ENCODE results near the gene ZNF276. TPM values are rescaled to one million over a fixed set of nuclear protein-coding genes. Genes with fewer than 3 reads are reported as not detected.
"Not testable (repeated sequence)": the region's sequence is repeated elsewhere in the genome, so short reads cannot be mapped to it uniquely, and the experiment has no call there.

Gene ZNF276
- total RNA-seq, 1 experiment from 2014 or later, result 16.4 TPM

DNA sequence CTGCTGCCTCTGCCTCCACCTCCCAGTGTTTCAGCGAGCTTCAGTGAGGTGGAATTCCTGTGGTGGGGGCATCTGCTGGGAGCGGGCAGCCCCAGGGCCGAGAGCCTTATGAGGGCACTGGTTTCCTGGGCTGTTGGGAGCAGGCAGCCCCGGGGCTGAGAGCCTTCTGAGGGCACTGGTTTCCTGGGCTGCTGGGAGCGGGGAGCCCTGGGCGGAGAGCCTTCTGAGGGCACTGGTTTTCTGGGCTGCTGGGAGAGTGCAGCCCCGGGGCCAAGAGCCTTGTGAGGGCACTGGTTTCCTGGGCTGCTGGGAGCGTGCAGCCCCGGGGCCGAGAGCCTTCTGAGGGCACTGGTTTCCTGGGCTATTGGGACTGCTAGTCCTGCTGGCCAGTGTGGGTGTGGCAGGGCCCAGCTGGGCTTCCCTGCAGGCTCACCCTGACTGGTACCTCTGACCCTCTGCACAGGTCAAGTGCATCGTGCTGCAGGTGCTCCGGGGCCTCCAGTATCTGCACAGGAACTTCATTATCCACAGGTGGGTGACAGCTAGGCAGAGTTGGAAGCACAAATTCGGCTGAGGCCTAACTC is 29.3 kb upstream of the ZNF276 start:
- Histone ChIP-seq H3K36me3 (peaks cover 69% of the 10 kb centered on the region), H3K27ac (no peak overlapping the region), H3K9me3 (replicated peaks) (no peaks in the 10 kb centered on the region), H3K27me3 (replicated peaks) (no peaks in the 10 kb centered on the region), H3K4me1 (replicated peaks) (peaks cover 8% of the 10 kb centered on the region), H3K4me3 (no peak overlapping the region)
- no peak for DNase-seq (ENCODE audit: low read depth in 1 of 2, low spot score in 2 of 2)

DNA sequence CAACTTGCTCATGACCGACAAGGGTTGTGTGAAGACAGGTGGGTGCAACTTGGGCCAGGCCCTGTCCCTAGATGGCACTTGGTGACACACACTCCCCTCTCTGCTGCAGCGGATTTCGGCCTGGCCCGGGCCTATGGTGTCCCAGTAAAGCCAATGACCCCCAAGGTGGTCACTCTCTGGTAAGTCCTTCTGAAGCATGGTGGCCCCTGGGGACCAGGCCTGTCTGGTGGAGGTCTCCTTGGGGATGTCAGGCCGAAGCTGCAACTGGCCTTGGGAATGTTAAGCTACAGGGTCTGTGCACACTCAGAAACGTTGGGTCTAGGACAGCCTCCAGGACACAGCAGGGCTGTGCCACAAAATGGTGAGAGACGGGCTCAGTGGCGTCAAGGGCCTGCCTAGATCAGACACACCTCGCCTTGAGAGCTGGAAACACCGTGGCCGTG is 28.0 kb upstream of the ZNF276 start:
- H3K36me3 ChIP-seq, result peaks cover 73% of the 10 kb centered on the region
- no peaks in the 10 kb centered on the region for H3K9me3 ChIP-seq (replicated peaks)
- no peaks in the 10 kb centered on the region for H3K27me3 ChIP-seq (replicated peaks)
- H3K27ac ChIP-seq, result no peak overlapping the region
- DNase-seq (ENCODE audit: low read depth in 1 of 2, low spot score in 2 of 2), result no peak
- H3K4me1 ChIP-seq (replicated peaks), result no peaks in the 10 kb centered on the region
- no peak overlapping the region for H3K4me3 ChIP-seq

DNA sequence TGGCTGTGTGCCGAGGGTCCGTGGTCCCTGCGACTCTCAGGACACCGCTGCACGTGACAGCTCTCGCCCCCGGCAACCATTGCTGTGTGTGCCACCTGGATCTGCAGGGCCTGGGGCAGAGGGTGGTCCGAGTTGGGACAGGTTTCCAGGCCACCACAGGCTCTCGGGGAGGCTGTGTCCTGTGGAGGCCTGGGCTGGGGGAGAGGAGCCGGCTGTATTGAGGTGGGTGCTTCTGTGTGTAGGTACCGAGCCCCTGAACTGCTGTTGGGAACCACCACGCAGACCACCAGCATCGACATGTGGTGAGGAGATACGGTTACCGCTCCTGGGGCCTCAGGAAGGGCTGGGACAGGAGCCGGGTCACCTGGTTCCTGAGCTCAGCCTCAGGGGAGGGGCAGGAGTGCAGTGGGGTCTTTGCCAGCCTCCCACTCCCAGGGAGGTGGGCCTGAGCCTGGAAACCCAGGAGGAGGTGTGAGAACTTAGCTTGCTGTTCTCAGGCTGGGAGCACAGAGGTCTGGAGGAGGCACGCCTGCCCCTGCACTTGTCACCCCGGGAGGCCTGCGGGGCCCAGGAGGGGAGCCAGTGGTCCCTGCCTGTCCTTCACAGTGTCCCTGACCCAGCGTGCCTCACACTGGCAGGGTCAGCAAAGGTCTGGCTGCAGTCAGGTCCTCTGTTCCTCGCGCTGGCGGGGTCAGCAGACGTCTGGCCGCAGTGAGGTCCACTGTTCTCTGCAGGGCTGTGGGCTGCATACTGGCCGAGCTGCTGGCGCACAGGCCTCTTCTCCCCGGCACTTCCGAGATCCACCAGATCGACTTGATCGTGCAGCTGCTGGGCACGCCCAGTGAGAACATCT is 27.2 kb upstream of the ZNF276 start:
- Histone ChIP-seq H3K36me3 (peaks cover 71% of the 10 kb centered on the region), H3K9me3 (replicated peaks) (no peaks in the 10 kb centered on the region), H3K4me3 (no peak overlapping the region), H3K27ac (no peak overlapping the region), H3K4me1 (replicated peaks) (no peaks in the 10 kb centered on the region), H3K27me3 (replicated peaks) (no peaks in the 10 kb centered on the region)
- DNase-seq (ENCODE audit: low read depth in 1 of 2, low spot score in 2 of 2), result no peak

DNA sequence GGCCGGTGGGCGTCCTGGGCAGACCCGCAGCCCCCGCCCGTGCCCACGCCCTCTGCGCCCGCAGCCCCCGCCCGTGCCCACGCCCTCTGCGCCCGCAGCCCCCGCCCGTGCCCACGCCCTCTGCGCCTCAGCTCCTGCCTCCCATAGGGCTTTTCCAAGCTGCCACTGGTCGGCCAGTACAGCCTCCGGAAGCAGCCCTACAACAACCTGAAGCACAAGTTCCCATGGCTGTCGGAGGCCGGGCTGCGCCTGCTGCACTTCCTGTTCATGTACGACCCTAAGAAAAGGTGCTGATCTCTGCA is 26.6 kb upstream of the ZNF276 start:
- H3K27ac ChIP-seq; H3K9me3 ChIP-seq (replicated peaks); DNase-seq (ENCODE audit: low read depth in 1 of 2, low spot score in 2 of 2); H3K4me1 ChIP-seq (replicated peaks); H3K27me3 ChIP-seq (replicated peaks); H3K4me3 ChIP-seq: not testable (repeated sequence)
- peaks cover 66% of the 10 kb centered on the region for H3K36me3 ChIP-seq

DNA sequence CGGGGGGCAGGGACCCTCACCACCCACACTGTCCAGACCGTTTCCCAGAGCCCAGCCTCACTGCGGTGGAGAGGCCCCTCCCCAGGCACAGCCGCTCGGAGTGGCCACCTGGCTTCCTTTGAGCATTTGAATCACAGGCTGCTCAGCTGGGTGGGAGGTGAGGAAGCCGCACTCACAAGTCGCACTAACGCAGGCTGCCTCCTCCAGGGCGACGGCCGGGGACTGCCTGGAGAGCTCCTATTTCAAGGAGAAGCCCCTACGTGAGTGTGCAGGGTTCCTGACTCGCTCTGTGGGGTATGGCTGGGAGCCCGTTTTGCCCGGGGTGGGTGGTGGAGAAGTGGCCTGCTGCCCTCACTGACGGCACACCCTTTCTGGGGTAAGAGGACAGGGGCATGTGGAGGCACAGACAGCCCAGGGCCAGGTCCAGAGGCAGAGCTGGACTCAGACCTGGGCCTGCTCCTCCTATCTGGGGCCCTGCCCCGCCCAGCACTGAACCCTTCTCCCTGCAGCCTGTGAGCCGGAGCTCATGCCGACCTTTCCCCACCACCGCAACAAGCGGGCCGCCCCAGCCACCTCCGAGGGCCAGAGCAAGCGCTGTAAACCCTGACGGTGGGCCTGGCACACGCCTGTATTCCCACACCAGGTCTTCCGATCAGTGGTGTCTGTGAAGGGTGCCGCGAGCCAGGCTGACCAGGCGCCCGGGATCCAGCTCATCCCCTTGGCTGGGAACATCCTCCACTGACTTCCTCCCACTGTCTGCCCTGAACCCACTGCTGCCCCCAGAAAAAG is 26.1 kb upstream of the ZNF276 start:
- Histone ChIP-seq H3K9me3 (replicated peaks) (no peaks in the 10 kb centered on the region), H3K36me3 (peaks cover 61% of the 10 kb centered on the region), H3K4me3 (no peak overlapping the region), H3K4me1 (replicated peaks) (peaks cover 6% of the 10 kb centered on the region), H3K27ac (no peak overlapping the region), H3K27me3 (replicated peaks) (no peaks in the 10 kb centered on the region)
- DNase-seq (ENCODE audit: low read depth in 1 of 2, low spot score in 2 of 2), result no peak

DNA sequence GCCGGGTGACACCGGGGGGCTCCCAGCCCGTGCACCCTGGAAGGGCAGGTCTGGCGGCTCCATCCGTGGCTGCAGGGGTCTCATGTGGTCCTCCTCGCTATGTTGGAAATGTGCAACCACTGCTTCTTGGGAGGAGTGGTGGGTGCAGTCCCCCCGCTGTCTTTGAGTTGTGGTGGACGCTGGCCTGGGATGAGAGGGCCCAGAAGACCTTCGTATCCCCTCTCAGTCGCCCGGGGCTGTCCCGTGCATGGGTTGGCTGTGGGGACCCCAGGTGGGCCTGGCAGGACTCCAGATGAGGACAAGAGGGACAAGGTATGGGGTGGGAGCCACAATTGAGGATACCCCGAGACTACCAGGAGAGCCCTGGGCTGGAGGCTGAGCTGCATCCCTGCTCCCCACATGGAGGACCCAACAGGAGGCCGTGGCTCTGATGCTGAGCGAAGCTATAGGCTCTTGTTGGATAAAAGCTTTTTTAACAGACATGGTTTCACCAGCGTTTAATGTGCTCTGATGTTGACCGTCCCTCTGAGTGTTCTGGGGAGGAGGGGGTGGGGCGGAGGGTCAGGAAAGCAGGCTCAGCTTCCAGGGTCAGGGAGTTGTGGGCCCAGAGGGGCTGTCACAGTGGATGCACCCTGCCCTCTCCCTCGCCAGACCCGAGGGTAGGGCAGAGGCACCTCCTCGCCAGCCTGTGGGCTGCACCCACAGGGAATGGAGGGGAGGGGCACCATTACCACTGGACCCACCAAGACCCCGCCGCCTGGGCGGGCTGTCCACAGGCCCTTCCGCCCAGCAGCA is 25.3 kb upstream of the ZNF276 start:
- H3K4me1 ChIP-seq (replicated peaks), result peaks cover 14% of the 10 kb centered on the region
- H3K27ac ChIP-seq, result no peak overlapping the region
- H3K27me3 ChIP-seq (replicated peaks), result no peaks in the 10 kb centered on the region
- DNase-seq (ENCODE audit: low read depth in 1 of 2, low spot score in 2 of 2), result no peak
- peaks cover 58% of the 10 kb centered on the region for H3K36me3 ChIP-seq
- no peaks in the 10 kb centered on the region for H3K9me3 ChIP-seq (replicated peaks)
- no peak overlapping the region for H3K4me3 ChIP-seq

DNA sequence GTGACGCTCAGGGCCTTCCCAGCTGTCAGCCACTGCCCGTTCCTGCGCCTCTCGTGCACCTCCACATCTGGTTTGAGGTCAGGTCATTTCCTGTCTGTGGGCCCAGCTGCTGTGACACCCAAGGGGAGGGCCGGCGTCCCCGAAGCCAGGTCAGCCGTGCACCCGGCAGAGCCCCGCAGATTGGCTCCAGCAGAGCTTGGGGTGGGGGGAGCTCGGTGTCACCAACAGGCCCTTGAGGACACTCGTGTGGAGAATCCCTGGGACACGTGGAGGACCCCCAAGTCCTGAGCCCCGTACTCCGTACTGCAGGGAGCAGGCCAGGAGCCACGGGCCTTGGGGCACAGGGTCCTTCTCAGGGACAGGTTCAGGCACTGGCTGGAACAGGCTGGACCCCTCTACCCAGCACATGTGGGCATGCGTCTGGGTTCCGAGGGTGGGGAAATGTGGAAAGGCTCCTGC is 24.6 kb upstream of the ZNF276 start:
- H3K4me3 ChIP-seq, result no peak overlapping the region
- no peak overlapping the region for H3K27ac ChIP-seq
- H3K27me3 ChIP-seq (replicated peaks), result no peaks in the 10 kb centered on the region
- peaks cover 16% of the 10 kb centered on the region for H3K4me1 ChIP-seq (replicated peaks)
- H3K36me3 ChIP-seq, result peaks cover 51% of the 10 kb centered on the region
- no peaks in the 10 kb centered on the region for H3K9me3 ChIP-seq (replicated peaks)
- no peak for DNase-seq (ENCODE audit: low read depth in 1 of 2, low spot score in 2 of 2)

DNA sequence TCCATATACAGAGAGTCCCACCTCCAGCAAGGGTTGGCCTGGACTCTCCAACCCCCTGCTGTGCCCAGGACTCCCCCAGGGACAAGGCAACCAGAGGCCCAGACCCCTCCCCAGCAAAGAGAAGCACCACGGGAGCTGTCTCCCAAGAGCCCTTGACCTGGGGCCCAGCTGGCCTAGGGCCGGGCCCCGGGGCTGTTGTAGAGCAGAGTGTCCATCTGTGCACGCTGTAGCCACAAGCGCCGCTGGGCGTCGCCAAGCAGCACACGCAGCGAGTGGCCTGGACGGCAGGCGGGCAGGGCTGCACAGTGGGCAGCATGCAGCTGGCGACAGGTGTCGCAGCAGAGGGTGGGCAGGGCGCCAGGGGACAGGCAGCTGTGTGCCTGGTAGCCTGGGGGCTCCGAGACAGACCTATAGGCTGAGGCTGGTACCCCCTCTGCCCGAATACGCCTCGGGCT is 24.1 kb upstream of the ZNF276 start:
- Histone ChIP-seq H3K4me1 (replicated peaks) (peaks cover 21% of the 10 kb centered on the region), H3K36me3 (peaks cover 46% of the 10 kb centered on the region), H3K4me3 (no peak overlapping the region), H3K27me3 (replicated peaks) (no peaks in the 10 kb centered on the region), H3K27ac (no peak overlapping the region), H3K9me3 (replicated peaks) (no peaks in the 10 kb centered on the region)
- DNase-seq (ENCODE audit: low read depth in 1 of 2, low spot score in 2 of 2), result no peak

DNA sequence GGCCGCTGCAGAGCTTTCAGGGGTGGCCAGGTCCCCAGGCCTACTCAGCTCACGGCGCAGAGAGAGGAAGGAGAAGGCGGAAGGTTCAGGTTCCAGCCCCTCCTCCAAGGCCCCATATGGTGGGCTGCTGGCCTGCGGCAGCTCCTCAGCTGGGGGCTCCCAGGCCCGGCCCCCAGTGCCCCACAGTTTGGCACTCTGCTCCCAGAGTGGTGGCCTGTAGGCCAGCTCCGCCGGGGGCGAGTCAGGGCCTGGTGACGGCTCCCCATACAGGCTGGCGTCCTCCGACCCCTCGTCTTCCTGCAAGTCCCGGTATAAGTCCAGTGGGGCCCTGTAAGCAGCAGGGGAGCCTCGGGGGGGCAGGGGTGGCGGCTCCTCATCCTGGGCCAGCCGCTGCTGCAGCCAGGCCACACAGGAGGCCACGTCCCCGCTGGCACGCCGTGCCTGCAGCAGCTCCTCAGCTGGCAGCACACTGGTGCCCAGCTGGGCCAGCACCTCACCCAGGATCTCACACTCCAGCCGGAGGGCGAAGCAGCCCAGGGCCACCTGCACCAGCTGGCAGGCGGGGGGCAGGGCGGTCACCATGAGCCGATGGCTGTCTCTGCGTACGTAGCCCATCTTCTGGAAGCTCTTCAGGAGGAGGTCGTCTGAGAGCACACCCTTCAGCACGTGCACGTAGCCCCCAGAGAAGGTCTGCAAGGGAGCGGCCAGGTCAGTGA is 23.6 kb upstream of the ZNF276 start:
- H3K36me3 ChIP-seq, result peaks cover 43% of the 10 kb centered on the region
- H3K27me3 ChIP-seq (replicated peaks), result no peaks in the 10 kb centered on the region
- H3K27ac ChIP-seq, result no peak overlapping the region
- no peak overlapping the region for H3K4me3 ChIP-seq
- H3K4me1 ChIP-seq (replicated peaks), result peaks cover 21% of the 10 kb centered on the region
- no peak for DNase-seq (ENCODE audit: low read depth in 1 of 2, low spot score in 2 of 2)
- H3K9me3 ChIP-seq (replicated peaks), result no peaks in the 10 kb centered on the region

DNA sequence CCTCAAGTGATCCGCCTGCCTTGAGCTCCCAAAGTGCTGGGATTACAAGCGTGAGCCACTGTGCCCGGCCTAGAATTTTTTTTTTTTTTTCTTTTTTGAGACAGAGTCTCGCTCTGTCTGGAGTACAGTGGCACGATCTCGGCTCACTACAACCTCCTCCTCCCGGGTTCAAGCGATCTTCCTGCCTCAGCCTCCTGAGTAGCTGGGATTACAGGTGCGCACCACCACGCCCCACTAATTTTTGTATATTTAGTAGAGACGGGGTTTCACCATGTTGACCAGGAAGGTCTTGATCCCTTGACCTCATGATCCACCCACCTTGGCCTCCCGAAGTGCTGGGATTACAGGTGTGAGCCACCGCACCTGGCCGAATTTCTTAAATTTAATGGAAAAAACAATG is 22.6 kb upstream of the ZNF276 start:
- not testable (repeated sequence) for H3K27ac ChIP-seq; H3K4me3 ChIP-seq; H3K27me3 ChIP-seq (replicated peaks); DNase-seq (ENCODE audit: low read depth in 1 of 2, low spot score in 2 of 2); H3K9me3 ChIP-seq (replicated peaks)
- H3K36me3 ChIP-seq, result peaks cover 36% of the 10 kb centered on the region
- H3K4me1 ChIP-seq (replicated peaks), result peaks cover 21% of the 10 kb centered on the region

DNA sequence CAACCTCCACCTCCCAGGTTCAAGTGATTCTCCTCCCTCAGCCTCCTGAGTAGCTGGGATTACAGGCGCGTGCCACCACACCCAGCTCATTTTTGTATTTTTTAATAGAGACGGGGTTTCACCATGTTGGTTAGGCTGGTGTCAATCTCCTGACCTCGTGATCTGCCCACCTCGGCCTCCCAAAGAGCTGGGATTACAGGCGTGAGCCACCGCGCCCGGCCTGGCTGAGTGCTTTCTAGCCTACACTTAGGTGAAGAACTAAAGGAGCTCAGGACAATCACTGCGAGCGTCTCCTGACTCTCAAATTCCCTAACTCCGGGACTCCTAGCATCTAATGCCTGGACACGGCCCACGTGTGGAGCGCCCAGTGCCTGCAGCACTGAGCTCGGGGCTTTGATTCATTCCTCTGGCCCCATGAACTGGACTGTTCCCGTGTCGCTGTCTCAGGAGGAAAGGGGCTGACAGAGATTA is 21.7 kb upstream of the ZNF276 start:
- H3K4me3 ChIP-seq; DNase-seq (ENCODE audit: low read depth in 1 of 2, low spot score in 2 of 2); H3K9me3 ChIP-seq (replicated peaks); H3K27ac ChIP-seq; H3K27me3 ChIP-seq (replicated peaks): not testable (repeated sequence)
- H3K4me1 ChIP-seq (replicated peaks), result peaks cover 21% of the 10 kb centered on the region
- H3K36me3 ChIP-seq, result peaks cover 28% of the 10 kb centered on the region

DNA sequence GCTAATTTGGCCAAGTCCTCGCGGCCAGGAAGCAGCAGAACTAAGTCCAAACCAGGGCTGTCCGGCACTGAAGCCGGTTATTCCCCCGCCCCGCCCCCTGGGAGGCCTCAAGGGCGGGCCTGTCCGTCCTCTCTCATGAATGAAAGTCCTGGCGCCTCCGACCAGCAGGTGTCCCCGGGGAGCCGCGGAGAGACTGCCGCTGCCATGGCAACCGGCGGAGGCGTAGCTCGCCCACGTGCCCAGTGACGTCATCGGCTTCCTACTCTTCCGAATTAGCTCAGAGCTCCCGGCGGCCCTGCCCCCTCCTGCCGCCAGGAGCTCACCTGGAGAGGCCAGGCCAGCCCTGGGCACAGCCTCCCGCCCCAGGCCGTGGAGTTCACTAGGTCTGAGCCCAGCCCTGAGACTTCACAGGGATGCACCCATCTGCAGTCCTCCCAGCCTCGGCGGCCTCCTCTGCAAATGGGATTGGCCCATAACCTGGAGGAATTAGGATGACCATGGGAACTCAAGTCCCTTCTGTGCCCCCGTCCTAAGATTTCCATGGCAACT is 21.2 kb upstream of the ZNF276 start:
- Histone ChIP-seq H3K9me3 (replicated peaks) (no peaks in the 10 kb centered on the region), H3K27me3 (replicated peaks) (no peaks in the 10 kb centered on the region), H3K36me3 (peaks cover 24% of the 10 kb centered on the region), H3K4me3 (peak overlapping the region; percentile 55), H3K27ac (no peak overlapping the region), H3K4me1 (replicated peaks) (peaks cover 21% of the 10 kb centered on the region)
- DNase-seq (ENCODE audit: low read depth in 1 of 2, low spot score in 2 of 2), result peak; percentile 94 to 99
